ENCODE data around the gene SLC40A1.

SLC40A1 gene

GRCh38 chr2:189514104-189514503, 66.5 kb downstream of the SLC40A1 start:
- no peak for TF ChIP-seq CTCF (IDR thresholded peaks at IDR 0.05; ENCODE audit: low read length, missing control alignments)
- no peak for DNase-seq (ENCODE audit: low read depth)
- no peak overlapping the region for H3K4me3 ChIP-seq (replicated peaks; ENCODE audit: low read depth, low read length)

GRCh38 chr2:189512879-189513278, 67.7 kb downstream of the SLC40A1 start:
- no peak for DNase-seq (ENCODE audit: low read depth)
- H3K4me3 ChIP-seq (replicated peaks; ENCODE audit: low read depth, low read length), result no peak overlapping the region
- no peak for TF ChIP-seq CTCF (IDR thresholded peaks at IDR 0.05; ENCODE audit: low read length, missing control alignments)

GRCh38 chr2:189511960-189512319, 68.6 kb downstream of the SLC40A1 start:
- no peak for TF ChIP-seq CTCF (IDR thresholded peaks at IDR 0.05; ENCODE audit: low read length, missing control alignments)
- H3K4me3 ChIP-seq (replicated peaks; ENCODE audit: low read depth, low read length), result no peak overlapping the region

GRCh38 chr2:189511210-189511959, 69.2 kb downstream of the SLC40A1 start:
- no peak overlapping the region for H3K4me3 ChIP-seq (replicated peaks; ENCODE audit: low read depth, low read length)
- no peak for DNase-seq (ENCODE audit: low read depth)
- TF ChIP-seq CTCF (IDR thresholded peaks at IDR 0.05; ENCODE audit: low read length, missing control alignments), result no peak

More at GRCh38 chr2:189511960-189512319, 68.6 kb downstream of the SLC40A1 start:
- no peak for DNase-seq (ENCODE audit: low read depth)

Data from fibroblast of pulmonary artery (primary cell).